Endothelial cell of umbilical vein (primary cell): ENCODE data around the gene CXCR1. TPM values are rescaled to one million over a fixed set of nuclear protein-coding genes. Genes with fewer than 3 reads are reported as not detected.

Source experiments
- BruUV-seq: library from RNA; stranded (reverse); fragments of 400-500 nt; replicated peaks from 2 replicates; lab custom pipeline; 2021; lab: Mats Ljungman, UMichigan
- CTCF ChIA-PET: fragments of 300-600, 350-600 bp; sonication (Branson Sonifier 250); formaldehyde crosslinking; loops from one replicate; lab custom pipeline; 2021; ENCODE audit warnings: antibody characterized with exemption, inconsistent platforms; lab: Charles Lee
- POLR2A ChIA-PET: fragments of 300-600, 350-600 bp; sonication (Branson Sonifier 250); formaldehyde crosslinking; loops from one replicate; lab custom pipeline; 2021; ENCODE audit warnings: antibody characterized with exemption, inconsistent platforms; lab: Charles Lee
- DNase-seq: peaks from one replicate; pipeline ENCODE4 v3.0.0-alpha.2; 2011; ENCODE audit warnings: low read depth, low spot score
- FAIRE-seq: peaks from 2 replicates; lab custom pipeline; 2011; peaks lifted over from hg19 to GRCh38; lab: Jason Lieb, UNC
- H2AFZ ChIP-seq: 2 replicates; pipeline ENCODE4 v1.6.0; 2012; ENCODE audit warnings: low read depth, low read length, control low read depth, inconsistent platforms
- H3K27ac ChIP-seq: 2 replicates; pipeline ENCODE4 v1.5.1; 2011; ENCODE audit warnings: low read depth, mild to moderate bottlenecking, control low read depth, low read length, moderate library complexity; ENCODE audit not compliant: insufficient read depth
- H3K27me3 ChIP-seq, 2 experiments: 2 replicates each; pipeline versions ENCODE4 v1.6.0 to v1.6.1; 2011; ENCODE audit warnings: low read length in 2 of 2, mixed read lengths in 1 of 2; ENCODE audit not compliant: control insufficient read depth in 2 of 2, insufficient read depth in 2 of 2
- H3K36me3 ChIP-seq, 2 experiments: 2 replicates in 1 of 2; 3 replicates in 1 of 2; pipeline ENCODE4 v1.5.1; 2011; ENCODE audit warnings: low read length in 2 of 2, mild to moderate bottlenecking in 1 of 2, moderate library complexity in 1 of 2; ENCODE audit not compliant: control insufficient read depth in 2 of 2, insufficient read depth in 2 of 2; ENCODE audit errors: extremely low read depth in 1 of 2
- H3K4me1 ChIP-seq: 3 replicates; pipeline ENCODE4 v1.5.1; 2011; ENCODE audit warnings: mild to moderate bottlenecking, low read length; ENCODE audit not compliant: control insufficient read depth, insufficient read depth; ENCODE audit errors: extremely low read depth
- H3K4me2 ChIP-seq: 2 replicates; pipeline ENCODE4 v1.6.1; 2011; ENCODE audit warnings: low read length, control low read depth, mixed read lengths; ENCODE audit not compliant: insufficient read depth
- H3K4me3 ChIP-seq, 3 experiments: fragments of 200-600 bp in 1 of 3; sonication (generic), shearing (Covaris generic) in 1 of 3; replicated peaks in 1 of 3; 2 replicates each; pipeline ENCODE4 v1.5.1; 2011 to 2016; ENCODE audit warnings: control low read depth in 3 of 3, low read length in 3 of 3, mild to moderate bottlenecking in 2 of 3, inconsistent platforms in 1 of 3, low read depth in 1 of 3, moderate library complexity in 1 of 3; ENCODE audit not compliant: insufficient read depth in 1 of 3
- H3K79me2 ChIP-seq: 2 replicates; pipeline ENCODE4 v1.6.0; 2012; ENCODE audit warnings: low read length, inconsistent platforms; ENCODE audit not compliant: control insufficient read depth, insufficient read depth
- H3K9ac ChIP-seq: replicated peaks from 2 replicates; pipeline ENCODE3; 2011; ENCODE audit warnings: low read length, control low read depth; ENCODE audit not compliant: insufficient read depth; ENCODE audit errors: extremely low read depth
- H3K9me1 ChIP-seq: replicated peaks from 3 replicates; pipeline ENCODE4 v1.6.0; 2011; ENCODE audit warnings: mild to moderate bottlenecking, low read length; ENCODE audit not compliant: control insufficient read depth, insufficient read depth; ENCODE audit errors: extremely low read depth
- H3K9me3 ChIP-seq: replicated peaks from 2 replicates; pipeline ENCODE4 v1.5.1; 2012; ENCODE audit warnings: low read length, inconsistent platforms; ENCODE audit not compliant: control insufficient read depth, insufficient read depth
- H4K20me1 ChIP-seq: replicated peaks from 2 replicates; pipeline ENCODE3; 2011; ENCODE audit warnings: mild to moderate bottlenecking, low read length; ENCODE audit not compliant: control insufficient read depth, insufficient read depth; ENCODE audit errors: extremely low read depth
- CTCF ChIP-seq, 2 donors: IDR thresholded peaks; 1 replicate in 1 of 2; 2 replicates in 1 of 2; pipeline ENCODE4 v1.5.1; 2011; ENCODE audit warnings: low read length in 2 of 2, mild to moderate bottlenecking in 2 of 2, moderate library complexity in 2 of 2, control low read depth in 1 of 2, inconsistent platforms in 1 of 2, low read depth in 1 of 2; ENCODE audit not compliant: insufficient read depth in 1 of 2; ENCODE audit errors: extremely low read depth in 1 of 2
- EZH2 ChIP-seq: IDR thresholded peaks from 2 replicates; pipeline ENCODE4 v1.6.1; 2012; ENCODE audit warnings: borderline replicate concordance, low read depth, mild to moderate bottlenecking, moderate library complexity, low read length, inconsistent platforms; ENCODE audit not compliant: severe bottlenecking
- FOS ChIP-seq: IDR thresholded peaks from 2 replicates; pipeline ENCODE4 v1.6.1; 2011; ENCODE audit warnings: mild to moderate bottlenecking, low read length, moderate library complexity, borderline replicate concordance; ENCODE audit not compliant: insufficient read depth
- GATA2 ChIP-seq: IDR thresholded peaks from 2 replicates; pipeline ENCODE4 v1.7.0; 2011; ENCODE audit warnings: low read depth, mild to moderate bottlenecking, moderate library complexity, mixed read lengths, low read length; ENCODE audit not compliant: insufficient read length, insufficient read depth
- JUN ChIP-seq: IDR thresholded peaks from 2 replicates; pipeline ENCODE4 v1.6.1; 2011; ENCODE audit warnings: borderline replicate concordance, low read depth; ENCODE audit not compliant: insufficient read length, insufficient read depth
- MAX ChIP-seq: IDR thresholded peaks from 2 replicates; pipeline ENCODE4 v1.6.1; 2011; ENCODE audit not compliant: insufficient read depth, insufficient read length
- MYC ChIP-seq: IDR thresholded peaks from one replicate; pipeline ENCODE4 v1.6.1; 2011; ENCODE audit warnings: mild to moderate bottlenecking, low read depth, low read length
- POLR2A ChIP-seq: IDR thresholded peaks from 2 replicates; pipeline ENCODE4 v1.6.1; 2012; ENCODE audit warnings: low read depth, mild to moderate bottlenecking, control low read depth, low read length
- POLR2AphosphoS5 ChIP-seq: IDR thresholded peaks from 2 replicates; pipeline ENCODE4 v1.6.1; 2012; ENCODE audit warnings: low read depth, mild to moderate bottlenecking, control low read depth, low read length, moderate library complexity; ENCODE audit not compliant: insufficient read depth
- dilution Hi-C: fragments of 300-500 bp; cut with MboI; formaldehyde crosslinking; loops from one replicate; pipeline ENCODE4 v1.15.0; 2019; ENCODE audit warnings: low sequenced_read_pairs; ENCODE audit not compliant: extremely low pct_ligation_motif_present
- intact Hi-C: fragments of 100-400 bp; cut with micrococcal nuclease; formaldehyde crosslinking; loops from one replicate; pipeline ENCODE4 v1.10.0; 2022
- polyA plus RNA-seq, 4 experiments: library from polyadenylated mRNA; depleted of rRNA in 3 of 4; stranded (reverse) in 3 of 4; unstranded in 1 of 4; fragments of >200 nt; gene quantifications; 2 replicates each; pipeline versions ENCODE4 v1.2.1 to v1.2.3, GENCODE V29; 2011 to 2012; ENCODE audit warnings: missing spikeins in 1 of 4
- total RNA-seq: library from RNA; stranded (reverse); gene quantifications from 2 replicates; pipeline ENCODE4 v1.2.3, GENCODE V29; 2021

CXCR1 gene
- total and polyA plus RNA-seq, 2 donors (not counting 3 experiments of a cell fraction or from before 2014, with no cell fraction given) = not detected

GRCh38 chr2:218162814-218163213, 3.9 kb downstream of the CXCR1 start:
- no peak for FAIRE-seq
- Histone ChIP-seq H3K27me3 (peaks cover 11 to 14% of the 10 kb centered on the region in 2 experiments), H3K9ac (no peak overlapping the region), H3K36me3 (no peaks in the 10 kb centered on the region), H3K4me3 (no peak overlapping the region), H3K9me3 (no peaks in the 10 kb centered on the region), H3K79me2 (no peaks in the 10 kb centered on the region), H4K20me1 (no peaks in the 10 kb centered on the region), H3K4me1 (no peaks in the 10 kb centered on the region), H2AFZ (no peak overlapping the region), H3K9me1 (no peaks in the 10 kb centered on the region), H3K4me2 (no peak overlapping the region), H3K27ac (no peak overlapping the region)
- BruUV-seq = no TSS peak
- intact Hi-C loops = no loop called here
- CTCF ChIA-PET = no interaction called here
- no peak for DNase-seq
- TF ChIP-seq MYC (no peak), FOS (no peak), POLR2AphosphoS5 (no peak), GATA2 (no peak), POLR2A (no peak)
- POLR2A ChIA-PET = no interaction called here
- dilution Hi-C loops = no loop called here

GRCh38 chr2:218161644-218162043, 5.1 kb downstream of the CXCR1 start:
- no TSS peak for BruUV-seq
- Histone ChIP-seq H3K4me3 (no peak overlapping the region), H3K9ac (no peak overlapping the region), H3K4me2 (no peak overlapping the region), H2AFZ (no peak overlapping the region), H3K9me1 (no peaks in the 10 kb centered on the region), H3K36me3 (no peaks in the 10 kb centered on the region), H3K27me3 (peaks cover 11 to 13% of the 10 kb centered on the region in 2 experiments), H3K4me1 (no peaks in the 10 kb centered on the region), H3K27ac (no peak overlapping the region), H4K20me1 (no peaks in the 10 kb centered on the region), H3K79me2 (no peaks in the 10 kb centered on the region), H3K9me3 (no peaks in the 10 kb centered on the region)
- dilution Hi-C loops = no loop called here
- DNase-seq = no peak
- CTCF ChIA-PET = no interaction called here
- FAIRE-seq = no peak
- POLR2A ChIA-PET = no interaction called here
- intact Hi-C loops = no loop called here
- TF ChIP-seq FOS = no peak
- TF ChIP-seq MAX = no peak
- TF ChIP-seq MYC = no peak
- TF ChIP-seq EZH2 = no peak
- TF ChIP-seq CTCF (IDR thresholded peaks at IDR 0.05; ENCODE audit: extremely low read depth in 1 of 2, insufficient read depth in 1 of 2, low read depth in 1 of 2, low read length in 2 of 2) = no peak
- no peak for TF ChIP-seq JUN
